ENCODE data around the gene LPP. TPM values are rescaled to one million over a fixed set of nuclear protein-coding genes. Genes with fewer than 3 reads are reported as not detected.

The LPP gene
- total RNA-seq, 1 donor from 2014 or later: 132 TPM

GRCh38 chr3:188341501-188341900, 187.5 kb downstream of the LPP start:
- H3K4me3 Mint-ChIP-seq: no peak overlapping the region
- no peaks in the 10 kb centered on the region for H3K27me3 Mint-ChIP-seq (ENCODE audit: low read depth)
- no peak for DNase-seq (ENCODE audit: low spot score in 2 of 2, unreplicated experiment in 2 of 2)
- peaks cover 19% of the 10 kb centered on the region for H3K4me1 Mint-ChIP-seq
- no peak overlapping the region for H3K27ac Mint-ChIP-seq
- TF ChIP-seq CTCF (IDR thresholded peaks at IDR 0.05; ENCODE audit: unreplicated experiment): no peak
- no peaks in the 10 kb centered on the region for H3K36me3 Mint-ChIP-seq
- H3K9me3 Mint-ChIP-seq: no peaks in the 10 kb centered on the region

DNA sequence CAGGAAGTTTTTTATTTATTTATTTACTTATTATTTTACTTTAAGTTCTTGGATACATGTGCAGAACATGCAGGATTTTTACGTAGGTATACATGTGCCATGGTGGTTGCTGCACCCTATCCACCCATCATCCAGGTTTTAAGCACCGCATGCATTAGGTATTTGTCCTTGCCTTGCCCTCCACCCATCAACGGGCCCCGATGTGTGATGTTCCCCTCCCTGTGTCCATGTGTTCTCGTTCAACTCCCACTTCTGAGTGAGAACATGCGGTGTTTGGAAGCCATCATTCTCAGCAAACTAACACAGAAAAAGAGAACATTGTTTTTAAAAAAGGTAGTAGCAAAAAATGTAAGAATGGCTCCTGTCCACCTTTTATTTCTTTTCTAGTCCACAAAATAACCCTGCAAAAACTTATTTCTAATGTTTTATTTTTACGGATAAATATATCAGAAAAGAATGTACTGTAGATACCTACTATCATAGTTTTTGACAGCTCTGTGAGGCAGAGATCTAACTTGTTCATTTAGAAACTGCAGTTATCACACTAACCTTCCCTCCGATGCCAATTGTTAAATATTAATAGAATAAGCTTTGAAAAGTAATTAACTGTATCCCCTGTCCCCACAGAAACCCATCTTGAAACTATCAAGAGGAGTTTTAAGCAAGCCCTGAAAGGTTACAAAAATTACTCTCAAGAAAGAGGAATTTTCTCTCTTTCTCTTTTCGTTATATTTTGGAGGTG, 189.2 kb downstream of the LPP start:
- TF ChIP-seq CTCF (IDR thresholded peaks at IDR 0.05; ENCODE audit: unreplicated experiment): no peak
- Mint-ChIP-seq H3K27ac (peak overlapping the region; percentile 59), H3K27me3 (ENCODE audit: low read depth) (no peaks in the 10 kb centered on the region), H3K9me3 (no peaks in the 10 kb centered on the region), H3K36me3 (no peaks in the 10 kb centered on the region), H3K4me1 (peaks cover 21% of the 10 kb centered on the region), H3K4me3 (no peak overlapping the region)
- no peak for DNase-seq (ENCODE audit: low spot score in 2 of 2, unreplicated experiment in 2 of 2)

DNA sequence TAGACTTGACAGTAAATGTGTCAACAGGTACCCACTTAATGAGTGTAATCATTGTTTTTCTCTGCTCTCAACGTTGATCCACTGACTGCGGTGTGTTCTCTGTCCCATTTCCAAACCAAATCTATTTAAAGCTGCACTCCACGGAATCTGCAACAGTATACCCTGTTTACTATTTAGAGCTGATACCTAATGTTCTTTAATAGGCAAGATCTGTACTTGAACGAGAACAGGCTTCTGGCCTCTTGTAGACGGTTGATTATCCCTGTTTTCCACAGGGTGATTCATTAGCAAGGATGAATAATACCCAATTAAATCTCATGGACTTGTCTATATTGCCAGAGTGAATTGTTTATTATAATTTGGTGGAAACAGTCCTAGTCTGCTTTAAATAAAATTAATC, 189.9 kb downstream of the LPP start:
- H3K9me3 Mint-ChIP-seq: no peaks in the 10 kb centered on the region
- DNase-seq (ENCODE audit: low spot score in 2 of 2, unreplicated experiment in 2 of 2): no peak
- H3K36me3 Mint-ChIP-seq: no peaks in the 10 kb centered on the region
- no peaks in the 10 kb centered on the region for H3K27me3 Mint-ChIP-seq (ENCODE audit: low read depth)
- H3K4me1 Mint-ChIP-seq: peaks cover 28% of the 10 kb centered on the region
- no peak for TF ChIP-seq CTCF (IDR thresholded peaks at IDR 0.05; ENCODE audit: unreplicated experiment)
- H3K4me3 Mint-ChIP-seq: no peak overlapping the region
- H3K27ac Mint-ChIP-seq: no peak overlapping the region

GRCh38 chr3:188345223-188345622, 191.3 kb downstream of the LPP start:
- TF ChIP-seq CTCF (IDR thresholded peaks at IDR 0.05; ENCODE audit: unreplicated experiment): no peak
- no peak for DNase-seq (ENCODE audit: low spot score in 2 of 2, unreplicated experiment in 2 of 2)

GRCh38 chr3:188348435-188349244, 194.7 kb downstream of the LPP start:
- Mint-ChIP-seq H3K4me1 (peaks cover 47% of the 10 kb centered on the region), H3K36me3 (no peaks in the 10 kb centered on the region), H3K4me3 (no peak overlapping the region), H3K27me3 (ENCODE audit: low read depth) (no peaks in the 10 kb centered on the region), H3K27ac (peak overlapping the region; percentile 95), H3K9me3 (no peaks in the 10 kb centered on the region)
- no peak for TF ChIP-seq CTCF (IDR thresholded peaks at IDR 0.05; ENCODE audit: unreplicated experiment)
- peak; percentile 71 to 75 for DNase-seq (ENCODE audit: low spot score in 2 of 2, unreplicated experiment in 2 of 2)

More at GRCh38 chr3:188345223-188345622, 191.3 kb downstream of the LPP start:
- Mint-ChIP-seq H3K36me3 (no peaks in the 10 kb centered on the region), H3K4me3 (no peak overlapping the region), H3K9me3 (no peaks in the 10 kb centered on the region), H3K4me1 (peaks cover 38% of the 10 kb centered on the region), H3K27me3 (ENCODE audit: low read depth) (no peaks in the 10 kb centered on the region), H3K27ac (peak overlapping the region; percentile 88)

Data from mesothelial cell of epicardium (in vitro differentiated cells).